HUES48 (cell line): ENCODE data around the gene MNS1.
"Not testable (repeated sequence)": the region's sequence is repeated elsewhere in the genome, so short reads cannot be mapped to it uniquely, and the experiment has no call there.

ENCODE experiments used
- H3K27ac ChIP-seq: one replicate; pipeline ENCODE4 v1.7.0; 2013; ENCODE audit warnings: low read depth, low read length, inconsistent platforms
- H3K27me3 ChIP-seq: 2 replicates; pipeline ENCODE4 v1.6.1; 2013; ENCODE audit warnings: mild to moderate bottlenecking, low read length; ENCODE audit not compliant: control insufficient read depth, insufficient read depth
- H3K36me3 ChIP-seq: 2 replicates; pipeline ENCODE4 v1.6.1; 2013; ENCODE audit warnings: low read length; ENCODE audit not compliant: control insufficient read depth, insufficient read depth
- H3K4me1 ChIP-seq: 2 replicates; pipeline ENCODE4 v1.6.1; 2013; ENCODE audit warnings: mild to moderate bottlenecking, low read length; ENCODE audit not compliant: control insufficient read depth, insufficient read depth
- H3K4me3 ChIP-seq: 2 replicates; pipeline ENCODE4 v1.5.1; 2013; ENCODE audit warnings: mild to moderate bottlenecking, low read depth, low read length
- H3K9ac ChIP-seq: 2 replicates; pipeline ENCODE4 v1.6.1; 2013; ENCODE audit warnings: mild to moderate bottlenecking, low read depth, low read length, moderate library complexity
- H3K9me3 ChIP-seq: 2 replicates; pipeline ENCODE4 v1.6.1; 2013; ENCODE audit warnings: low read length; ENCODE audit not compliant: control insufficient read depth, insufficient read depth

The MNS1 gene

DNA sequence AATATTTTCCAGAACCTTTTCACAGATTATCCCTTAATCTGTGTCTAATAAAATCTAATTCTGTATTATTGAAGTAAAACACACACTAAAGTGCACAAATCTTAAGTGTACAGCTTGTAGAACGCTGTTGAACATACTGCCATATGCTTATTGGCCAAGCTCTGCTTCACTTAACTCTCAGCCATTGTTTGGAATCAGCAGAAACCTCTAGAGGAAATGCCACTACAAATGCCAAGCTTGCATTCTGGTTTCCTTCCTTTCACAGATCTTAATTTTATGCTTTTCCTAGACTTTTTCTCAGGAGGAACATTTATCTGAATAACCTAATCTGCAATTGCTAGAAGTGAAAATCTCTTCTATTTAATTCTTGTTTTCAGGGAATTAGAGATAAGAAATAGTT lies 10.1 kb downstream of the MNS1 start:
- Histone ChIP-seq H3K4me1 (no peaks in the 10 kb centered on the region), H3K27ac (no peak overlapping the region), H3K4me3 (no peak overlapping the region), H3K36me3 (no peaks in the 10 kb centered on the region), H3K9ac (no peak overlapping the region), H3K27me3 (no peaks in the 10 kb centered on the region), H3K9me3 (no peaks in the 10 kb centered on the region)

GRCh38 chr15:56445746-56446145 lies 19.2 kb downstream of the MNS1 start:
- Histone ChIP-seq H3K9ac (no peak overlapping the region), H3K9me3 (no peaks in the 10 kb centered on the region), H3K27me3 (no peaks in the 10 kb centered on the region), H3K4me3 (no peak overlapping the region), H3K27ac (no peak overlapping the region), H3K36me3 (no peaks in the 10 kb centered on the region), H3K4me1 (no peaks in the 10 kb centered on the region)

DNA sequence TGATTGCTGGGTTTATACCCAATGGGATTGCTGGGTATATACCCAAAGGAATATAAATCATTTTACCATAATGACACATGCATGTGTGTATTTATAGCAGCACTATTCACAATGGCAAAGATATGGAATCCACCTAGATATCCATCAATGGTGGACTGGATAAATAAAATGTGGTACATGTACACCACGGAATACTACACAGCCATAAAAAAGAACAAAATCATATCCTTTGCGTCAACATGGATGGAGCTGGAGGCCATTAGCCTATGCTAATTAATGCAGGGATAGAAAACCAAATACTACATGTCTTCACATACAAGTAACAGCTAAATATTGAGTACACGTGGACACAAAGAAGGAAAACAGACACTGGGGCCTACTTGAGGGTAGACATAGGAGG lies 22.6 kb downstream of the MNS1 start:
- H3K4me3 ChIP-seq, result no peak overlapping the region
- no peaks in the 10 kb centered on the region for H3K36me3 ChIP-seq

GRCh38 chr15:56440214-56440770 lies 24.6 kb downstream of the MNS1 start:
- Histone ChIP-seq H3K27me3 (no peaks in the 10 kb centered on the region), H3K27ac (no peak overlapping the region), H3K9ac (no peak overlapping the region), H3K4me1 (no peaks in the 10 kb centered on the region), H3K9me3 (peaks cover 11% of the 10 kb centered on the region), H3K36me3 (no peaks in the 10 kb centered on the region), H3K4me3 (no peak overlapping the region)

More for the DNA sequence above, 22.6 kb downstream of the MNS1 start:
- no peaks in the 10 kb centered on the region for H3K4me1 ChIP-seq
- H3K27ac ChIP-seq, result no peak overlapping the region
- H3K9ac ChIP-seq, result no peak overlapping the region
- peaks cover 11% of the 10 kb centered on the region for H3K9me3 ChIP-seq
- H3K27me3 ChIP-seq, result no peaks in the 10 kb centered on the region

- Histone ChIP-seq H3K27ac (no peak overlapping the region), H3K9me3 (no peaks in the 10 kb centered on the region), H3K36me3 (no peaks in the 10 kb centered on the region), H3K9ac (no peak overlapping the region), H3K4me1 (no peaks in the 10 kb centered on the region), H3K4me3 (no peak overlapping the region), H3K27me3 (no peaks in the 10 kb centered on the region)
Measured at GRCh38 chr15:56432304-56432703, 32.6 kb downstream of the MNS1 start.

GRCh38 chr15:56428821-56429458 lies 36.0 kb downstream of the MNS1 start:
- Histone ChIP-seq H3K36me3 (no peaks in the 10 kb centered on the region), H3K27me3 (no peaks in the 10 kb centered on the region), H3K27ac (no peak overlapping the region), H3K9ac (no peak overlapping the region), H3K4me1 (no peaks in the 10 kb centered on the region), H3K9me3 (no peaks in the 10 kb centered on the region), H3K4me3 (no peak overlapping the region)

- Histone ChIP-seq H3K27ac (no peak overlapping the region), H3K4me3 (no peak overlapping the region)
Measured at GRCh38 chr15:56425976-56426375, 39.0 kb downstream of the MNS1 start.

DNA sequence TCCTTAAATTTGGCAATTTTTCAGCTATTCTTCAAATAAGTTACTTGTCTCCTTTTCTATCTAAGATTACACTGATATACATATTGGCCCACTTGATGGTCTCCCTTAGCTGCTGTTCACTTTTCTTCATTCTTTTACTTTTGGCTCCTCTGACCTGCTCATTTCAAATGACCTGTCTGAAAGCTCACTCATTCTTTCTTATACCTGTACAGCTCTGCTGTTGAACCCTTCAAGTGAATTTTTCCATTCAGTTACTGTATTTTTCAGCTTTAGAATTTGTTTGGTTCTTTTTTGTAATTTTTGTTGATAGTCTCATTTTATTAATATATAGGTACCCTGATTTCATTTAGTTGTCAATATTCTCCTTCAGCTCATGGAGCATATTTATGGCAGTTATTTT lies 39.7 kb downstream of the MNS1 start:
- Histone ChIP-seq H3K36me3 (no peaks in the 10 kb centered on the region), H3K9me3 (no peaks in the 10 kb centered on the region), H3K4me1 (no peaks in the 10 kb centered on the region), H3K27ac (no peak overlapping the region), H3K4me3 (no peak overlapping the region), H3K27me3 (no peaks in the 10 kb centered on the region), H3K9ac (no peak overlapping the region)

More at GRCh38 chr15:56425976-56426375, 39.0 kb downstream of the MNS1 start:
- H3K36me3 ChIP-seq, result no peaks in the 10 kb centered on the region
- H3K4me1 ChIP-seq, result no peaks in the 10 kb centered on the region
- H3K9me3 ChIP-seq, result no peaks in the 10 kb centered on the region
- H3K27me3 ChIP-seq, result no peaks in the 10 kb centered on the region
- H3K9ac ChIP-seq, result no peak overlapping the region

DNA sequence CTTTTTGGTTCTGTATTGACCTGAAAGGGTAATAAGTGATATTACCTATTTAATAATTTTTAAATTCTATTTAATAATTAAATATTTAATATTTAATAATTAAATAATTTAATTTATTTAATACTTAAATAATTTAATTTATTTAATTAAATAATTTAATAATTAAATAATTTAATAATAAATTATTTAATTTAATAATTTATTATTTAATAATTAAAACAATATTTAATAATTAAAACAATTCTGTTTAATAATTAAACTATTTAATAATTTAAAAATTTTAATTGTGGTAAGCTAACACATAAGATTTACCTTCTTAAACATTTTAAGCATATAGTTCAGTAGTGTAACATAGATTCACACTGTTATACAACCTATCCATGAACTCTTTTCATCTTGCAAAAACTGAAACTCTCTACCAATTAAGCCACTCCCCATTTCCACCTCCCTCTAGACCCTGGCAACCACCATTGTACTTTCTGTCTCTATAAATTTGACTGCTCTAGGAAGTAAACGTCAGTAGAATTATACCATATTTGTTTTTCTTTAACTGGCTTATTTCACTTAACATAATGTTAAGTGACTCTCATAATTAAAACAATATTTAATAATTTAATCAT lies 51.7 kb downstream of the MNS1 start:
- H3K9me3 ChIP-seq, H3K4me1 ChIP-seq, H3K27me3 ChIP-seq, H3K36me3 ChIP-seq, H3K9ac ChIP-seq, H3K27ac ChIP-seq, H3K4me3 ChIP-seq: not testable (repeated sequence)

DNA sequence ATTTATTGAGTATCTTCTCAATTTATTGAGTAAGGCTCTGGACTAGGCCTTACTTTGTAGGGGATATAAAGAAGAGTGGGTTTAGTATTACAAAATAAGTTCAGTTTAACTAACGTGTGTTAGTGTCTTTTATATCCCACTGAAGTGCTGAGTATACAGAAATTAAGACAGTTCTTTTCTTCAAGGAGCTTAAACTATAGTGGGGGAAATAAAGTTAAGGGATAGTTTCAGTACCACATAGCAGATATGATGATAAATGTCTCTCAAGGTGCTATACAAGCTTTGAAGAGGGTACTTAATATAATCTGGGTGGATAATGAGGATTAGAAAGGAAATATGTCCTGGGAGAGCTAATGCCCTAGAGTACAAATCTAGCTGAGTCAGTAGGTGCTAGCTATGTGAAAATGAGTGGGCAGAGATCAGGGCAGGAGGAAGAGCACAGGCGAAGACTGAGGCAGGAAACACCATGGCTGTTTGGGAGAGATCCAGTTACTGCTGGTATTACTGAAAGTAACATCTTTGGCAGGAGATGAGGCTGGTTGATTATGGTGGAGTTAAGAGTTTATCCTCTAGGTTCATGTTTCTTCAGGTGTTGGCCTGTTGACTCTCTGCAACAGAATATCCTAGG lies 53.7 kb downstream of the MNS1 start:
- Histone ChIP-seq H3K4me3 (no peak overlapping the region), H3K27me3 (no peaks in the 10 kb centered on the region), H3K4me1 (no peaks in the 10 kb centered on the region), H3K9me3 (no peaks in the 10 kb centered on the region), H3K27ac (no peak overlapping the region), H3K9ac (no peak overlapping the region), H3K36me3 (no peaks in the 10 kb centered on the region)

DNA sequence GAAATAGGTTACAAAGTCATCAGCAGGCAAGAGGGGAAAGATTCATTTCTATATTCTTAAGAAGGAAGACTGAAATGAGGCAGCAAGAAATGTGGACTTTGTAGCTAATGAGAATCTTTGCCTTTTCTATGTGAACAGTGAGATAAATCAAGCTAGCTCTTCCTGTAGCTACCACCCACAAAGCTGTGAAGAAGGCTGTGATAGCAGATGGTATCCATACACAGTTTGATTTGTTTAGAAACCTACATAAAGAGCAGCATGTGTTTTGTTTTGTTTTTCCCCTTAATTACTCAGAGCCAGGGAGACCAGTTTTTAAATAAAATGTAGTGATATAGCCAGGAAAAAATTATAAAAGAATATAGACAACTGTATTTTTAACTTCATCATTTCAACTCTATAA lies 54.2 kb downstream of the MNS1 start:
- Histone ChIP-seq H3K4me3 (no peak overlapping the region), H3K27ac (no peak overlapping the region), H3K4me1 (no peaks in the 10 kb centered on the region), H3K36me3 (no peaks in the 10 kb centered on the region), H3K9ac (no peak overlapping the region), H3K27me3 (no peaks in the 10 kb centered on the region), H3K9me3 (no peaks in the 10 kb centered on the region)
